Myometrial cell (primary cell): ENCODE measurements around the gene SREBF2. TPM values are rescaled to one million over a fixed set of nuclear protein-coding genes. Genes with fewer than 3 reads are reported as not detected.

Source experiments
- total RNA-seq: library from RNA; depleted of rRNA; stranded (reverse); fragments of >200 nt; gene quantifications from 2 replicates; pipeline ENCODE4 v1.2.3, GENCODE V29; 2015

The SREBF2 gene
- 72.4 and 74.4 TPM in 2 replicates for total RNA-seq

DNA sequence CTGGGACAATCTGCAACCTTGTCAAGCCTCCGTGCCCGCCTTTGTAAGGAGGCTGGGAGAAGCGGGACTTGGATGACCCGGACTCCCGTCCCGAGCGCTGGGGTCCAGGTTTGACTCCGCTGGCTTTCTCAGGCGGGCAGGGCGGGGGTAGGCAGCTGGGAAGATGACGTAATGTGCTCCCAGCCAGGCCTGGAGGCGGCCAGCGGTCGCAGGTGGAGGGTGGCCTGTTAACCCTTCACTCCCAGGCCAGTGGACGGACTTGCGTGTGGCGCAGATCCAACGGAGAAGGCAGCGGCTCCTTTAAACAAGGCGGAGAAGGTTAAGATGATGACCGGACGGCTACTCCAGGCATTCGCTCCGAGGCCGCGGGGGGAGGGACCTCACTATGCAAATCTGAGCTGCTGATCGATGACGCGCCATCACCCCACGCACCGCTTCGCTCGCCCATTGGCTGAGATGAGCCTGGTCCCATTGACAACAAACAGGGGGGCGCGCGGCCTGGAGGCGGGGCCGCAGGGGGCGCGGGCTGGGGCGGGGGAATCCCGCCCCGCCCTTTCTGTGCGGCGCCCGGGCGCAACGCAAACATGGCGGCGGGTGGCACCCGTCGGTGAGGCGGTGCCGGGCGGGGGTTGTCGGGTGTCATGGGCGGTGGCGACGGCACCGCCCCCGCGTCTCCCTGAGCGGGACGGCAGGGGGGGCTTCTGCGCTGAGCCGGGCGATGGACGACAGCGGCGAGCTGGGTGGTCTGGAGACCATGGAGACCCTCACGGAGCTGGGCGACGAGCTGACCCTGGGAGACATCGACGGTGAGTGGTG lies at the start of gene SREBF2:
SREBF2 (plus strand) TSS at position 553 of the 816 bp plus-strand sequence; CDS start at position 719, 166 bp downstream.

GRCh38 chr22:41800348-41801146 lies 32.4 kb upstream of the SREBF2 start, which contains the start of gene CCDC134:
Gene CCDC134 (plus strand): TSS chr22:41800679. CDS start chr22:41808891, 8,212 bp downstream.

GRCh38 chr22:41915035-41915785 lies 82.3 kb downstream of the SREBF2 start, which contains the start of gene SHISA8:
Gene SHISA8 (minus strand): TSS chr22:41915074. CDS start chr22:41914667, 407 bp downstream.

DNA sequence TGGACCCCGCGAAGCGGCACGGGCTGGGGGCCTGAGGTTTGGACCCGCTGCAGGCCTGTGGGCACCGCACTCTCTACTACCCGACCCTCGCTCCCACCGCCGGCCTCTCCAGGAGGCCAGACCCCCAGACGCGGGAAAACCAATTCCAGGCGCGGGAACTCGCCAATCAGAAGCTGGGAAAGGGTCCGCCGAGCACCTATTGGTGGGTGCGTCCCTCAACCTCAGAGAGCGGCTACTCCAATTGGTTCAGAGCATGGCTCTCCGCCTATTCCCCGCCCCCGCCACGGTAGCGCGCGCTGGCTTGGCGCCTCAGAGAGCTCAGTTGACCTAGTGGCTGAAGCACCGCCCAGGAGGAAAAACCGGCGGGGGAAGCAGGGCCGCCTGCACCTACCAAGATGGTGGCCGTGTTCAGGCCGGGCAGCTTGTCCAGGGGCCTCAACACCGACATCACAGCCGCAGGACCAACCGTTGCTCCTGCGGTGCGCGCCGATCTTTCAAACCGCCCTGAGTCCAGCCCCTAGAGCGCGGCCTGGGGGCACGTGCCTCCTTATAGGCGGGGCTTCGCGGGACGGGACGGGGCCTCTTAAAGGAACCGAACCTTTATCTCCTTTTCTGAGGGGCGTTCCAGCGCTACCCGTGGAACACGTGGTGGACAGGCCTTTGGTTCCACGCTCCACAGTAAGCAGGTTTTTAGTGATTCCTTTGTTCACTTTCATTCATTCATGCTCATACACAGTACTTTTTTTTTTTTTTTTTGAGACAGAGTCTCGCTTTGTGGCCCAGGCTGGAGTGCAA lies 113.9 kb downstream of the SREBF2 start, which contains the start of gene CENPM:
CENPM (minus strand) TSS at position 524 of the 795 bp plus-strand sequence; CDS start at position 448, 76 bp downstream.

GRCh38 chr22:41951898-41952474 lies 119.1 kb downstream of the SREBF2 start, which contains the start of gene SMIM45:
Gene SMIM45 (plus strand): TSS chr22:41952150.

Other genes starting within 250 kb of the SREBF2 start
- gene PMM1, start 243.3 kb upstream of the SREBF2 start, total RNA-seq, result 81.0 and 105 TPM in 2 replicates
- gene DESI1, start 212.1 kb upstream of the SREBF2 start, total RNA-seq, result 23.9 and 31.1 TPM in 2 replicates
- 492 and 504 TPM in 2 replicates for gene XRCC6, start 211.8 kb upstream of the SREBF2 start, total RNA-seq
- 139 and 170 TPM in 2 replicates for gene SNU13, start 144.2 kb upstream of the SREBF2 start, total RNA-seq
- gene MEI1, start 133.6 kb upstream of the SREBF2 start, total RNA-seq, result 4.6 and 8.6 TPM in 2 replicates
- gene CCDC134, start 32.4 kb upstream of the SREBF2 start, total RNA-seq, result 12.8 and 13.3 TPM in 2 replicates
- gene SHISA8, start 82.0 kb downstream of the SREBF2 start, total RNA-seq, result not detected in 2 replicates
- gene TNFRSF13C, start 93.7 kb downstream of the SREBF2 start, total RNA-seq, result 0.18 TPM in 1 of 2 replicates, not detected in the other
- gene CENPM, start 114.0 kb downstream of the SREBF2 start, total RNA-seq, result 43.1 and 43.8 TPM in 2 replicates
- gene SEPTIN3, start 136.3 kb downstream of the SREBF2 start, total RNA-seq, result under 0.01 TPM in 1 of 2 replicates, not detected in the other
- 0.18 TPM in 1 of 2 replicates, not detected in the other for gene WBP2NL, start 165.7 kb downstream of the SREBF2 start, total RNA-seq
- gene NAGA, start 237.7 kb downstream of the SREBF2 start, total RNA-seq, result 55.3 and 63.1 TPM in 2 replicates
- 27.5 and 29.4 TPM in 2 replicates for gene PHETA2, start 241.1 kb downstream of the SREBF2 start, total RNA-seq
- gene SMDT1, start 246.6 kb downstream of the SREBF2 start, total RNA-seq, result 4.6 and 6.0 TPM in 2 replicates